HG03354 (cell line): ENCODE measurements around the gene ATAD1.
"Not testable (repeated sequence)": the region's sequence is repeated elsewhere in the genome, so short reads cannot be mapped to it uniquely, and the experiment has no call there.

ENCODE experiments used
- ATAC-seq: cut with Tn5 transposase; IDR thresholded peaks from one replicate; pipeline ENCODE4 v1.9.1; 2021; ENCODE audit warnings: mild to moderate bottlenecking; ENCODE audit not compliant: unreplicated experiment, poor library complexity, severe bottlenecking

The ATAD1 gene

DNA sequence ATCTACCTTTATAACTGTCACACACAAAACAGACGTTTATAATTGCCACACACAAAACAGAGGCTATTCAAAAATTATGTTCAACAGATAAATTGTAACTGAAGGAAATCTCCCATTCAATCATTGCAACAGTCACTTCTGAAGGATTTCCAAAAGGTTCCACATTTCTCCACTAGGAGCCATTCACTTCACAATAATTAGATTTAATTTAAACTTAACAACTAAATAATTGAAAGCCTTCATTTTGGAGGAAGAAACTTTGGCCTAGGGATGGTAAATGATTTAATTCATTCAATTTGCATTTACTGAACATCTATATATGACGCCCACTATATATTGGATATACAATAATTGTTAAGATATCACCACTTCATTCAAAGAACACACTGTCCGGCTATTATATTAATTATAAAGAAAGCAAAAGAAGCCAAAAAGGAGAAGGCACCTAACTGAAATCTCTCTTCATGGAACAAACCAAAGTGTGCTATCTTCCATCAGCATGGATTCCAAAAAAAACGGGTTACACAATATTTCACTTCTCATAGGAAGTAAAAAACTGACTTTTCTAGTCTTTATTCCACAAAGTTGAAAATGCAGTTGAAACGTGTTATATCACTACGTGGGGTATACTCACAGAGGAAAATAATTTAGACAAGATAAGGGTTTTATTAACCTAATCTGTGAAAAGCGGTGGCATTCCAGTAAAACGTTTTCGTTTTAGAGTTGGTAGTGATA, 1.7 kb downstream of the ATAD1 start:
- ATAC-seq = no peak

DNA sequence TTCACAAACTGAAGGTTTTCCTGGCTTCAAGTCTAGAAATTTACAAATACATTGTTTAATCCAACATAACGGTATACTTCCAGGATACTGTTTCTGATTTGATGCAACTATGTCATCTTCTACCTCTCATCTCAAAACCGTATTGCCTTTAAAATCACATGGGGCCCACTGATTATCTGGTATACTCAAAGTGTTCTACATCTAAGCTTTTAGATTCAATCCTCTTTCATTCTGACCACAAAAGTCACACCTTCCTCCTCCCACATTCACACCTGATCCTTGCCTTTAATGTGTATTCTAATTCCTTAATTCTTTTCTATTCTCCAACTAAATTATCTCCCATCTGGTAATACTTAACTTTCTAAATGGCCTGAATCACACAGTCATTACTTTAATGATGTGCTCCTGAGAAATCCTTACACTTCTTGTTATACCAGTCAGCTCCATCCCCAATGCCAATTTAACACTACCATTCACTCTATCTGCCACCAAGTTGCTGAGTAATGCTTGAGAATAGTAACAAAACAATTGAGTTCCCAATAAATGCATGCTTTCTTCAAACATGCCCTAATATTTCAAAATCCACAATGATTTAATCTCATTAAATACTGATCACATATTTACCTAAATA, 13.0 kb downstream of the ATAD1 start:
- no peak for ATAC-seq

DNA sequence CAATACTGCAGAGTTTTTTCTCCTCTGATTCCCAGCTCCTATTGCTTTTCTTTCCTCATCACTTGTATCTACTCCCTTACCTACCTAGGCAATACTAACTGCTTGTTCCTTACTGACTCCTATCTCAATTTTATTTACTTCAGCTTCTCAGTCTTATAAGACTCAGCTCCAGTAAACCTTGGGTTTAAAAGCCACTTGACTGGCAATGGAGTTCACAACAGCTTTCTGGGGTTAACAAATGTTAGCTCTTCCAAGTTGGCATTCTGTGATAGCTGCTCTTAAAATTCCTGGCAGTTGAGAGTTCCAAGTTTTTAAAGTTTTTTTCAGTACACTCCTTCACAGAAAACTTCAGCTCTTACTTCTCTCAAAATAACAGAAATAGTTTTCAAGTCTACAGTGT, 14.2 kb downstream of the ATAD1 start:
- no peak for ATAC-seq

DNA sequence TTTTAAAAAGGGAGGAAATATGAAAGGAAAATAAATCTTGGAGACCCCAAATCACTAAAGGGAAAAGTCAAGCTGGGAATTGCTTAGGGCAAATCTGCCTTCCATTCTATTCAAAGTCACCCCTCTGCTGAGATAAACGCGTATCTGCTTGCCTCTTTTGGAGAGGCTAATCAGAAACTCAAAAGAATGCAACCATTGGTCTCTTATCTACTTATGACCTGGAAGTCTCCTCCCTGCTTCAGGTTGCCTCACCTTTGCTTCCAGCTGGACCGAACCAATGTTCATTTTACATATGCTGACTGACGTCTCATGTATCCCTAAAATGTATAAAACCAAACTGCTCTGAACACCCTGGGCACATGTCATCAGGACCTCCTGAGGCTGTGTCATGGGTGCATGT, 14.7 kb downstream of the ATAD1 start:
- no peak for ATAC-seq

DNA sequence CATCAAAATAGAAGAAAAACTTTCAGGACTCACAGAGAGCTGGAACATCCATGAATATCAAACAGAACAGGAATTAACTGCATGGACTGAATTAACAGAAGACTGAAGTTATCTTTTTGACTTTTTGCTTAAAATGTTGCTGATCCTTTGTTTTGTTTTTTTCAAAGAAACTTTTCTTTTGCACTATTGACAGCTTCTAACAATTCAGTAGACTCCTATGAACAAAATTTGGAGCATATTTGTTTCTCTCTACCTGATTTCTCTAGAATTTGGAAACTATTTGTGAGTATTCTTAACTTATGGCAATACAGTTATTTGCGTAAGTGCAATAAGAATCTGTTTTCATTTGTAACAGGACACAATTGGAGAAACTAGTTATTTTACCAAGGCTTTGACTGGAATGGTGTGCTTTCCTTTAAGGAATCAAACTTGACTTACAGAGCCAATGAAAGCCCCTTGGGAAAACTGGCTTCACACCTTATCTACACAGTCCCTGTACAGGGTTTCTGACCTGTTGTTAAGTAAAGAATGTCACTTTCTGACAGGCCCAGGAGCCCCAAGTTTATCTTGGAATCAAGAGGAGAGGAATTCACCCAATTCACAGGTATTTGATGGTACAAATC, 16.1 kb downstream of the ATAD1 start:
- not testable (repeated sequence) for ATAC-seq

DNA sequence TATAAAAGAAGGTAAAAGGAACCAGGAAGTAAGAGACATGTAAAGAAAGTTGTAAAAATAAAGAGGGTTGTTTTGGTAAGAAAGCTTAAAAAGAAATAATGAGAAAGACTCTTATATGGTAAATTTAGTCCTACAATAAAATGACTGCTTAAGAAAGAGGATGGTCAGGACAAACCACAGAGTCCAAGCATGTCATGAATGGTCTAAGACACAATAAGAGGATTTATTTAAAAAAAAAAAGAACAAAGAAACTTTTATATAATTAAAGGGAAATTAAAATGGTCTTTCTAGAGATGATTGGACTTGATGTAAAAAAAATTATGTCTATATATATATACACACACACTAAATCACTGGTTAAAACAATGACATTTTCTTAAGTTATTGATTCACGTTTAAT, 18.2 kb downstream of the ATAD1 start:
- ATAC-seq = no peak

DNA sequence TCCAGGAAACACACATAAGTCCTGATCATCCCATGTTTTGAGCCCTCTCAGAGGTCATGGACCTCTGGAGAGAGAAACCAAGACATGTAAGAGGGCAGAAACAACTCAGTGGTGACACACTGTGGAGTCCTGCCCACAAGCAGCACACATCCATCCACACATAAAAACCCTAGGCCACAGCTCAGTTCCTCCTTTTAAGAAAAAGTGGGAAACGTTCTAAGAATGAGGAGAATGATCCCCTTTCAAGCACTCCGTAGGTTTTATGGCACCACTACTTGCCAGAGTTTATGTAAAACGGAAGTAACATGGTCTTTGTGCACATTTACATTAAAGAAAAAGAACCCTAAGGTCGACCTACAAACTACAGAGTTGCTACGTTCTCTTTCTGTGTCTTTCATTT, 19.9 kb downstream of the ATAD1 start:
- ATAC-seq = no peak

DNA sequence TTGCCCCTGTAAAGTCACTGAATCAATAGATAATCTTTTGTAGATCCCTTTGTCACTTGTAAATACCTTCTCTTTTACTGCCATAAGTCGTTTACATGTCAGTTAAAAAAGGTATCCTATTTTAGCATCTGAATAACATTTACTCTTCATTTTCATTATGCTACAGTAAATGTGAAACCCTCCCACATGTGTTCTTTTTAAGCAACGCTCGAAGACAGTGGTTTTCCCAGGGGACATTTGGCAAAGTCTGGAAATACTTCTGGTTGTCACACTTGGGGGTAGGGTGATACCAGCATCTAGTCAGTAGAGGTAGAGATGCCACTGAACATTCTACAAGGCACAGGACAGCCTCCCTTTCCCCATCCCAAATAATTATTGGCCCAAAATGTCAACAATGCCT, 23.7 kb downstream of the ATAD1 start:
- ATAC-seq = no peak

DNA sequence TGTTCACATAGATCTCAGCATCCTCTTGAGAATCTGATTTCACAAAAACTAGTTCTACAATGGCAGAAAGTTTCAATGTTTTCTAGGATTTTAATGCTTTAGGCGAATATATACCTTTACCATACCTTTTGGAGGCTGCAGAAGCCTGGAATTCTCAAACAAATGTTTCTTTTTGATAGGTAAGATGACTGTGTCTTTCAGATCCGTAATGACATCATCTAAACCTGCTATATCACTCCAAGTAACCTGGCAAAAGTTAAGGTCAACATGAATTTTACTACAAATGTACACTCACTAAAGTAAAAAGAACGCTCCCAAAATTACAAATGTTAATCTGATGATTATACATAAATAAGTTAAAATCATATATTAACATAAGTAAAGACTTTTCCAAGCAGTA, 27.8 kb downstream of the ATAD1 start:
- no peak for ATAC-seq

DNA sequence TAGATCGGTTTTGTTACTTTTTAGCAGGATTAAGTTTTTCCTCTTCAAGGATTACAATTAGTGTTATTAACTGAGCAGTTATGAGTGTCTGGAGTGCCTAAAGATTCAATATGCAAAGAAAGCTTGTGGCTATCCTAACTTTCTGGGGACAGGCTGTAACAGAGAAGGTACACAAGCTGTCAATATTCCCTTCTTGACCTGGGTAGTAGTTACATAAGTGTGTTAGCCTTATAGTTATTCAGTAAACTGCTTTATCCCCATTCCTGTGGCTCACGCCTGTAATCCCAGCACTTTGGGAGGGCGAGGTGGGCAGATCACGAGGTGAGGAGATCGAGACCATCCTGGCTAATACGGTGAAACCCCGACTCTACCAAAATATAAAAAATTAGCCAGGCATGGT, 31.6 kb downstream of the ATAD1 start:
- ATAC-seq = no peak

DNA sequence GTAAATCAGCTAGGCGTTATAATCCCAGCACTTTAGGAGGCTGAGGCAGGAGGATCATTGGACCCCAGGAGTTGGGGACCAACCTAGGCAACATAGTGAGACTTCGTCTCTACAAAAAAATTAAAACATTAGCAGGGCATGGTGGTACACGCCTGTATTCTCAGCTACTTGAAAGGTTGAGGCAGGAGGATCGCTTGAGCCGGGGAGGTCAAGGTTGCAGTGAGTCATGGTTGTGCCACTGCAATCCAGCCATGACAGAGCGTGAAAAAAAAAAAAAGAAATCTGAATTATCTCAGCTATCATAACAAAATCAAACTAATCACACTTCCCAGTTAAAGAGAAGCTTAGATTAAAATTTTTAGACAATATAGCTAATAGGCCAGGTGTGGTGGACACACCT, 35.3 kb downstream of the ATAD1 start:
- ATAC-seq = no peak

DNA sequence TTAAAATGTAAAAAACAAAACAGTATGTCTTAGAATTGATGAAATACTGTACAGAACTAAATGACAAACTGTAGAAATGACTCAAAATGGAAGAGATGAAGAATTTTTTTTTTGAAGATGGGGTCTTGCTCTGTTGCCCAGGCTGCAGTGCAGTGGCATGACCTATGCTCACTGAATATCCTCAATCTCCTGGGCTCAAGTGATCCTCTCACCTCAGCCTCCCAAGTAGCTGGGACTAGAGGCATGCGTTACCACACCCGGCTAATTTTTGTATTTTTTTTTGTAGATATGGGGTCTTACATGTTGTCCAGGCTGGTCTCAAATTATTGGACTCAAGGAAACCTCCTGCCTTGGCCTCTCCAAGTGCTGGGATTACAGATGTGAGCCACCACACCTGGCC, 36.5 kb downstream of the ATAD1 start:
- no peak for ATAC-seq

DNA sequence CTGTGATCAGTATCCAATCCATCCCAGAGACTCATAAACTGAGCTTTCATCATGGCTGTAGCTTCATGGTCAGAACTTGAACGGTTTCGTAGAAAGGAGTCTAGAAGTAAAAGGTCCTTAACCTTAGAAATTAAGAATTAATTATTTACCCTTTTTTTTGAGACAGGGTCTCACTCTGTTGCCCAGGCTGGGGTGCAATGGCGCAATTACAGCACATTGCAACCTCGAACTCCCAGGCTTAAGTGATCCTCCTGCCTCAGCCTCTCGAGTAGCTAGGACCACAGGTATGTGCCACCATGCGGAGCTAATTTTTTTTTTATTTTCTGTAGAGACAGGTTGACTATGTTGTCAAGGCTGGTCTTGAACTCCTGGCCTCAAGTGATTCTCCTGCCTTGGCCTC, 41.7 kb downstream of the ATAD1 start:
- no peak for ATAC-seq

DNA sequence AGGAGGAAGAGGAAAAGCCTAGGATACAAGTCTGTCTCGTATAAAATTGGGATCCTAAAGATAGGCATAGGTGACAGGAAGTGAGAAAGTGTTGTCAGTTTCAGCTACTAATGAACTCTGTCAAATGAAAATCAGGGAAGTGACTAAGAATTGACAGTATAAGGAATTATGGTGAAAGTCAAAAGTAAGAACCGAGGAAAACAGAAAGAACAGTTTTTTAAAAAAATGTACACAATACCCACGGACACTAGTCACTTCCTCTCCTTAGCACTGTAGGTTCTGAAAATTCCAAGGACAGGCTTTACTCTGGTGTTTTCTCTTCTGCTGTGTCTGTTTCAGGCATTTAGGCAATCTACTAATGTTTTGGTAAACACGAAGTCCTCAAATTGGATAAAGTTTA, 42.3 kb downstream of the ATAD1 start:
- no peak for ATAC-seq

DNA sequence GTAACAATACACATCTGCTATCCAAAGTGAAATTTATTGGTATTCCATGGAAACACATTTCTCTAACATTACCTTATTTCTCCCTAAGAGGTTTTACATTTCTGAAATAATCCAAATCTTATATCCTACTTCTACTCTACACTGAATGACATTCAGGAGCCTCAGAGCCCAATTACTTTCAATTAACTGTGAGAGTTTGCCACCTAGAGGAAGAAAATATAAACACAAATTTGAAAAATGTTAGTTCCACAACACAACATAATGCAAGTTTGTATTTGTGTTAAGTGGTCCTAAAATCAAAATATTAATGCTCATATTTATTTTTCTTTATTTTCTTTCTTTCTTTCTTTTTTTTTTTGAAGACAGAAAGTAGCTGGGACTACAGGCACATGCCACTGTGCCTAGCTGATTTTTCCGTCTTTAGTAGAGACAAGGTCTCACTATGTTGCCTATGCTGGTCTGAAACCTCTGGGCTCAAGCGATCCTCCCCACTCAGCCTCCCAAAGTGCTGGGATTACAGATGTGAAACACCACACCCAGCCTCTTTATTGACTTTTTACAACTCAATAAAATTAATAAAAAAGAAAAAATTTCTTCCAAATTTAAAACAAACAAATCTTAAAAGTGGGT, 46.0 kb downstream of the ATAD1 start:
- no peak for ATAC-seq

DNA sequence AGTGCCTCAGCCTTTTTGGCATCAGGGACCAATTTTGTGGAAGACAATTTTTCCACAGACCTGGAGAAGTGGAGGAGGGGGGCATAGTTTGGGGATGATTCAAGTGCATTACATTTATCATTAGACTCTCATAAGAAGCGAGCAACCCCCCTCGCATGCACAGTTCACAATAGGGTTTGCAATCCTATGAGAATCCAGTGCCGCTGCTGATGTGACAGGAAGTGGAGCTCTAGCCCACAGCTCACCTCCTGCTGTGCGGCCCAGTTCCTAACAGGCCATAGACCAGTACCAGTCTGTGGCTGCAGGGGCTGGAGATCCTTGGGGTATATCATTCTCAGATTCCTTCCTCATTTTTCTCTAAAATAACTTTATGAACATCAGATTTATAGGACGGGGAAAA, 50.8 kb downstream of the ATAD1 start:
- ATAC-seq = no peak

DNA sequence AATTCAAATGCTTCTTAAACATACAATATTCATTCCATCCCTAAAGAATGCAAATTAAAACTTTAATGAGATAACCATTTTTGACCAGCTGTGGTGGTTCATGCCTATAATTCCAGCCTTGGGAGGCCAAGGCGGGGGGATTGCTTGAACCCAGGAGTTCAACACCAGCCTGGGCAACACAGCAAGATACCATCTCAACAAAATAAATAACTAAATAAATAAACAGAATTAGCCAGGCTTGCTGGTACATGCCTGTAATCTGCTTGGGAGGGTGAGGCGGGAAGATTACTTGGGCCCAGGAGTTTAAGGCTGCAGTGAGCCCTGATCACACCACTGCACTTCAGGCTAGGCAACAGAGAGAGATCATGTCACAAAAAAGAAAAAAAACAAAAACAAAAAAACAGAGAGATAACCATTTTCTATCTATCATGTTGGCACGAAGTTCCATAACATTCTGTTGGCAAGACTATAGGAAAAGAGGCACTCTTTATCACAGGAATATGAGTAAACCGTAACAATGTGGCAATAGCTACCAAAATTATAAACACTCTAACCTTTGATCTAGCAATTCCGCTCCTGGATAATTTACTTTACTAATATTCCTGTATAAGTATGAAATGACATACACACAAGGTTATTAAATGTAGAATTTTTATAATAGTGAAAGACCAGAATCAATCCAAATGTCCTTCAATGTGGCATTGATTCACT, 52.2 kb downstream of the ATAD1 start:
- no peak for ATAC-seq

DNA sequence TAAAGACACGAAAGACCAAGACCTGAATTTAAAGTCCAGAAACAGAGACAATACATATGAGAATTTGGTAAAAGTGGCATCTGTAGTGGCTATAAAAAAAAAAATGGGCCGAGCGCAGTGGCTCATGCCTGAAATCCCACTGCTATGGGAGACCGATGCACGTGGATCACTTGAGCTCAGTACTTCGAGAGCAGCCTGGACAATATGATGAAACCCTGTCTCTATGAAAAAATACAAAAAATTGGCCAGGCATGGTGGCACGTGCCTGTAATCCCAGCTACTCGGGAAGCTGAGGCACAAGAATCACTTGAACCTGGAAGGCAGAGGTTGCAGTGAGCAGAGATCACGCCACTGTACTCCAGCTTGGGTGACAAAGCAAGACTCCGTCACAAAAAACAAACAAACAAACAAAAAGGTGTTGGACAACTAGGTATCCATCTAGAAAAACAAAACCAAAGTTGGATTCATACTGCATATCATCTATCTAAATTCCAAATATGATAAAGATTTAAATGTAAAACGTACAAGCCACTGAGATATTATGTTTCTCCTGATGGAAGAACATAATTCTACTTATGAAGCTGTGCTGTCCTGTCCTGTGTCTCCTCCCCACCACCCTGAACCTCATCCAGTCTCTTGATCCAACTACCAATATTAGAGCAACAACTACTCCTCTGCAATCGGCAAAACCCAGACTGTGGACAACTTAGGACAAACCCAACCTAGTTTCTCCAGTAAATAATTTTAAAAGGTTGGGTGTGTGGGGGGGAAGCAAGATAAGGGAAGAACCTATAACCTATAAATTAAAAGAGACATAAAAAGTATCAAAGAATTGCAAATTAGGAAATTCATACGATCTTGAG, 53.7 kb downstream of the ATAD1 start:
- ATAC-seq = no peak

DNA sequence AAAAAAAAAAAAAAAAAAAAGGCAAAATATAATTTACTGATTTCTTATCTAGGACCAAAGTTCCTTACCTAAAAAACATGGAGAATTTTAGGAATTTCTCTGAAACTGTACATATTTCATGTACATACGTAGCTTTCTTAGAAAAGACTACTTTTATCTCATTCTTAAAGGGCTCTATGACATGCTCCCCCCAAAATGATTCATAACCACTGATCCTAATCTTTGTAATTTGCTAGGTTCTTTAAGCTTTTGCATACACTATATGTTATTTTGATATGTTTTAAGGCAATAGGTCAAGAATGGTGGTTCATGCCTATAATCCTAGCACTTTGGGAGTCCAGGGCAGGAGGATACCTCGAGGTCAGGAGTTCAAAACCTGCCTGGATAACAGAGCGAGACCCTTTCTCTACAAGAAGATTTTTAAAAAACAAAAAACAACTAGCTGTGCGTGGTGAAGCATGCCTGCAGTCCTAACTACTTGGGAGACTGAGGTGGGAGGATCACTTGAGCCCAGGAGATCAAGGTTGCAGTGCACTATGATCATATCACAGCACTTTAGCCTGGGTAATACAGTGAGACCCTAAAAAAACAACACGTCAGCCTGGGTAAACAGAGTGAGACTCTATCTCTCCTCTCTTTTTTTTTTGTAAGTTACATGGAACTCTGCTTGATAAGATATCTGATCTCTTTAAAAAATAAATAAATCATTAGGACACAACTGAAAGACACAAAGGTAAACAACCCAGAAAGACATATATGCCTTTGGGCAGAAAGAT, 54.8 kb downstream of the ATAD1 start:
- ATAC-seq = no peak
